ENCODE results near the gene PLA2G12B.

The PLA2G12B gene

DNA sequence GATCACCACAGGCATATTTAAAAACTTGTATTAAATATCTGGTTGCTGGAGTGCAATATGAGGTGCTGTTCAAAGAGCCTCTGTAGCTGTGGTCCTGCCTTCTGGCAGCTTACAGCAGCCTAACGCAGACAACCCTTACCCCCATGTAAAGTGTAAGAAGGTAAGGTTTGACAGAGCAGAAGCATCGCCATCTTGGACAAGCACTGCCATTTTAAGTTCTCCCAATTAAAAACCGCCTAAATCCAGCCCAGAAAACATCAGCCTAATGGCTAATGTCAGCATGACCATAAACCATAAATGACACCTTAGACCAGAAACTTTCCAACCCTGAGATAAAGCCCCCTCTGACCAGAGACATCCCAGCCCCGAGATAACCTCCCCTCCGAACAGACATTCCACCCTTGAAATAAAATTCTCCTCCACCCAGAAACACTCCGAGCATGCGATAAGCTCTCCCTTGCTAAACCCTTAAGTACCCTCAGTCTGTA lies 66.4 kb downstream of the PLA2G12B start:
- no peak for DNase-seq

DNA sequence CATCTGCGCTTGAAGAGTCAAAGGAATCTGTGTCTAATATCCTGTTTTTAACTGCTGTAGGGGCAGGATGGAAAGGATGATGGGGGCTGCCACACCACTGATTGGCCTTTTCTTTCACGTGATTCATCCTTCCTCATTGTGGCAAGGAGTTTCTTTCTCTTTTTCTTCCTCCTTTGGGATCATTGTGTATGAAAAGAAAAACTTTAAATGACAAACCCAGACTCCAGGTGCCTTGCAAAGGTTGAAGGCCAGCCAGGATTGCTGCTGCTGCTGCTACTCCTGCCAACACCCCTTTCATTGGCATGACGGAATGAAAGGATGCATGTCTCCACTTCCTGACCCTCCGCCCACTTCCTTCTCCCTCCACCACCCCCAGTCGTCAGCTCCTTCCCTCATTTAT lies 67.6 kb downstream of the PLA2G12B start:
- no peak for DNase-seq

DNA sequence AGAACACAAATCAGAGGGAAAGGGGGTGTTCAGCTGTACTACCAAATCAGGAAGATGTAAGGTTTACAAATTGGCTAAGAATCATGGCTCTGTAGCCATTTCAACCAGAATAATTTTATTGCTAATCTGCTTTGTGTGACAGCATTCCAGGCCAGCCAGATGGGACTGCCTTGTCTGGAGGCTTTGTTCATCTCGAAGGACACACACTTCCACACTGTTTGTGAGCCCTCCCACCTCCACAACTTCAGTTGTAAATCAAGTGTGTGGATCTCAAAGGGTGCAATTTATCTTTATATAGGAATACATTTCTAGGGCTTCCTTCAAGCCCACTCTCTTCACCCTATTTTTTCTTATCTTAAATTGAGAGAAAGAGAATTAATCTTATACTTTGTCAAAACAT lies 68.0 kb downstream of the PLA2G12B start:
- no peak for DNase-seq

DNA sequence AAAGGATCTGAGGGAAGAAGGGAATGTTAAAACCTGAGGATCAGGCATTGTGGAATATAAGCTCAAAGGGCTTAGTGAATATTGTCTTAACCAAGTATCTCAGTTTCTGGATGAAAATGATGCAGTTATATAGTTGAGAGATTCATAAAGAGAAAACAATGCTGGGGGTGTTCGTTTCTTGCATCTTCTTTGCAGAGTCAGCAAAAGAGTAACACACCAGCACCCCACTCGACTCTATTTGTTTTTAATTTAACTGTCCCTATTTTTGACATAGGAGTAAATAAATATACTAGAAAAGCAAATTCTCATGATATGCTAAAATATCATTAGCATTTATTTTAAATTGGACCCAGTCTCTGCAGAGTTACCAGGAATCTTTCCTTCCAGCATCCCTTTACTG lies 68.7 kb downstream of the PLA2G12B start:
- no peak for DNase-seq
